Panc1 (cell line): Measurements from ENCODE around the gene C9.

ENCODE experiments used
- POLR2AphosphoS5 ChIP-seq: IDR thresholded peaks from 2 replicates; pipeline ENCODE4 v1.6.1; 2012; ENCODE audit warnings: mild to moderate bottlenecking, low read depth, low read length, moderate library complexity
- TF ChIP-seq, protein P1 (sequence below): fragments of 450-650 bp; IDR thresholded peaks from 2 replicates; pipeline ENCODE4 v1.5.1; 2017; ENCODE audit warnings: mild to moderate bottlenecking

GRCh38 chr5:39390945-39391344 is 26.6 kb upstream of the C9 start:
- TF ChIP-seq, protein P1, sequence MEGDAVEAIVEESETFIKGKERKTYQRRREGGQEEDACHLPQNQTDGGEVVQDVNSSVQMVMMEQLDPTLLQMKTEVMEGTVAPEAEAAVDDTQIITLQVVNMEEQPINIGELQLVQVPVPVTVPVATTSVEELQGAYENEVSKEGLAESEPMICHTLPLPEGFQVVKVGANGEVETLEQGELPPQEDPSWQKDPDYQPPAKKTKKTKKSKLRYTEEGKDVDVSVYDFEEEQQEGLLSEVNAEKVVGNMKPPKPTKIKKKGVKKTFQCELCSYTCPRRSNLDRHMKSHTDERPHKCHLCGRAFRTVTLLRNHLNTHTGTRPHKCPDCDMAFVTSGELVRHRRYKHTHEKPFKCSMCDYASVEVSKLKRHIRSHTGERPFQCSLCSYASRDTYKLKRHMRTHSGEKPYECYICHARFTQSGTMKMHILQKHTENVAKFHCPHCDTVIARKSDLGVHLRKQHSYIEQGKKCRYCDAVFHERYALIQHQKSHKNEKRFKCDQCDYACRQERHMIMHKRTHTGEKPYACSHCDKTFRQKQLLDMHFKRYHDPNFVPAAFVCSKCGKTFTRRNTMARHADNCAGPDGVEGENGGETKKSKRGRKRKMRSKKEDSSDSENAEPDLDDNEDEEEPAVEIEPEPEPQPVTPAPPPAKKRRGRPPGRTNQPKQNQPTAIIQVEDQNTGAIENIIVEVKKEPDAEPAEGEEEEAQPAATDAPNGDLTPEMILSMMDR = no peak
- no peak for TF ChIP-seq POLR2AphosphoS5
